IMR-90 (cell line): Measurements from ENCODE around the gene GEMIN8. TPM values are rescaled to one million over a fixed set of nuclear protein-coding genes. Genes with fewer than 3 reads are reported as not detected.

ENCODE experiments used
- ATAC-seq: fragments of 200-7000 bp; cut with Tn5 transposase; 2 replicates; pipeline ENCODE4 v1.9.1; 2020; ENCODE audit warnings: low read depth, mild to moderate bottlenecking, moderate library complexity
- BruUV-seq: library from RNA; stranded (reverse); fragments of 400-500 nt; replicated peaks from 2 replicates; lab custom pipeline; 2021; lab: Mats Ljungman, UMichigan
- CTCF ChIA-PET: fragments of 300-600 bp; formaldehyde crosslinking; extraction: SDS; loops from one replicate; lab custom pipeline; 2021; ENCODE audit warnings: antibody characterized with exemption; lab: Yijun Ruan, JAX
- POLR2A ChIA-PET: fragments of 300-600 bp; sonication (Branson Sonifier 250); formaldehyde crosslinking; loops from one replicate; lab custom pipeline; 2022; ENCODE audit warnings: antibody characterized with exemption; ENCODE audit not compliant: unreplicated experiment; lab: Charles Lee
- DNase-seq: peaks from one replicate; pipeline ENCODE4 v3.0.0; 2013
- H2AFZ ChIP-seq: replicated peaks from 2 replicates; pipeline ENCODE3; 2013; ENCODE audit warnings: low read length, mild to moderate bottlenecking; ENCODE audit not compliant: poor library complexity
- H2AK5ac ChIP-seq: 2 replicates; pipeline ENCODE4 v1.6.1; 2013; ENCODE audit warnings: low read depth, low read length, inconsistent platforms
- H2AK9ac ChIP-seq: replicated peaks from 2 replicates; pipeline ENCODE3; 2013; ENCODE audit warnings: mild to moderate bottlenecking, low read depth, low read length, moderate library complexity; ENCODE audit not compliant: poor library complexity
- H2BK120ac ChIP-seq: 2 replicates; pipeline ENCODE4 v1.6.1; 2013; ENCODE audit warnings: low read depth, low read length, inconsistent platforms
- H2BK15ac ChIP-seq: 3 replicates; pipeline ENCODE4 v1.6.1; 2013; ENCODE audit warnings: low read depth, low read length, inconsistent platforms
- H2BK20ac ChIP-seq: 2 replicates; pipeline ENCODE4 v1.6.1; 2013; ENCODE audit warnings: low read depth, mild to moderate bottlenecking, inconsistent platforms, low read length, moderate library complexity
- H2BK5ac ChIP-seq: 2 replicates; pipeline ENCODE4 v1.6.1; 2013; ENCODE audit warnings: mild to moderate bottlenecking, low read depth, low read length, inconsistent platforms; ENCODE audit not compliant: poor library complexity, severe bottlenecking
- H3K14ac ChIP-seq: replicated peaks from 2 replicates; pipeline ENCODE4 v1.6.1; 2013; ENCODE audit warnings: low read depth, low read length, inconsistent platforms
- H3K18ac ChIP-seq: 2 replicates; pipeline ENCODE4 v1.6.1; 2013; ENCODE audit warnings: low read depth, low read length, control low read depth
- H3K23ac ChIP-seq: 2 replicates; pipeline ENCODE4 v1.6.1; 2013; ENCODE audit warnings: low read depth, low read length, inconsistent platforms
- H3K27ac ChIP-seq: 2 replicates; pipeline ENCODE4 v1.5.1; 2013; ENCODE audit warnings: mild to moderate bottlenecking, control low read depth, low read length; ENCODE audit not compliant: insufficient read depth
- H3K27me3 ChIP-seq: 2 replicates; pipeline ENCODE4 v1.6.1; 2013; ENCODE audit warnings: low read length; ENCODE audit not compliant: control insufficient read depth, insufficient read depth
- H3K36me3 ChIP-seq: 2 replicates; pipeline ENCODE4 v1.6.1; 2013; ENCODE audit warnings: low read length, mixed read lengths; ENCODE audit not compliant: control insufficient read depth, insufficient read depth
- H3K4ac ChIP-seq: 2 replicates; pipeline ENCODE4 v1.6.1; 2013; ENCODE audit warnings: low read depth, low read length, inconsistent platforms
- H3K4me1 ChIP-seq: 2 replicates; pipeline ENCODE4 v1.6.1; 2013; ENCODE audit warnings: low read length, mixed read lengths; ENCODE audit not compliant: control insufficient read depth, insufficient read depth
- H3K4me2 ChIP-seq: 2 replicates; pipeline ENCODE4 v1.6.1; 2013; ENCODE audit warnings: low read depth, mild to moderate bottlenecking, control low read depth, low read length, moderate library complexity
- H3K4me3 ChIP-seq: 2 replicates; pipeline ENCODE4 v1.5.1; 2013; ENCODE audit warnings: low read depth, mild to moderate bottlenecking, control low read depth, low read length, moderate library complexity; ENCODE audit not compliant: insufficient read depth
- H3K56ac ChIP-seq: 2 replicates; pipeline ENCODE4 v1.6.1; 2013; ENCODE audit warnings: low read length, inconsistent platforms; ENCODE audit not compliant: insufficient read depth; ENCODE audit errors: extremely low read depth
- H3K79me1 ChIP-seq, 2 experiments: 2 replicates each; pipeline ENCODE4 v1.6.1; 2013; ENCODE audit warnings: low read length in 2 of 2, inconsistent platforms in 1 of 2, low read depth in 1 of 2
- H3K9ac ChIP-seq: 2 replicates; pipeline ENCODE4 v1.6.1; 2013; ENCODE audit warnings: low read depth, low read length, control low read depth
- H3K9me1 ChIP-seq: 2 replicates; pipeline ENCODE4 v1.6.1; 2013; ENCODE audit warnings: low read length, inconsistent platforms; ENCODE audit not compliant: insufficient read depth
- H3K9me3 ChIP-seq: 2 replicates; pipeline ENCODE4 v1.6.1; 2013; ENCODE audit warnings: low read length; ENCODE audit not compliant: control insufficient read depth, insufficient read depth
- H4K20me1 ChIP-seq: 2 replicates; pipeline ENCODE4 v1.6.1; 2013; ENCODE audit warnings: low read length, inconsistent platforms; ENCODE audit not compliant: insufficient read depth
- H4K5ac ChIP-seq: 2 replicates; pipeline ENCODE4 v1.6.1; 2013; ENCODE audit warnings: mild to moderate bottlenecking, low read depth, low read length, control low read depth
- H4K8ac ChIP-seq, 2 experiments: 2 replicates each; pipeline ENCODE4 v1.6.1; 2013; ENCODE audit warnings: low read depth in 2 of 2, low read length in 2 of 2, control low read depth in 1 of 2, inconsistent platforms in 1 of 2
- H4K91ac ChIP-seq: 2 replicates; pipeline ENCODE4 v1.6.1; 2013; ENCODE audit warnings: low read depth, low read length, inconsistent platforms; ENCODE audit not compliant: insufficient read depth
- BHLHE40 ChIP-seq: fragments of 150-350 bp; IDR thresholded peaks from 2 replicates; pipeline ENCODE4 v1.6.1; 2016; ENCODE audit warnings: mild to moderate bottlenecking, low read depth, low read length
- CHD1 ChIP-seq: IDR thresholded peaks from 2 replicates; pipeline ENCODE4 v1.6.1; 2012; ENCODE audit warnings: low read depth, low read length, improper control_type of control experiment
- RFX5 ChIP-seq: IDR thresholded peaks from 2 replicates; pipeline ENCODE4 v1.8.0; 2012; ENCODE audit warnings: low read depth, mild to moderate bottlenecking, low read length, moderate library complexity
- WGBS, 2 experiments: methylation state at CpG; one replicate each; pipeline versions ENCODE4 v1.1.5 to v1.1.7; 2013; ENCODE audit warnings: missing lambda C conversion rate in 2 of 2; ENCODE audit not compliant: insufficient read length in 1 of 2; ENCODE audit errors: extremely low coverage in 2 of 2; 5-methylcytosine and 5-hydroxymethylcytosine counted together
- dilution Hi-C: fragments of 300-500 bp; cut with HindIII; formaldehyde crosslinking; loops from one replicate; pipeline ENCODE4 v1.14.3; 2018; ENCODE audit warnings: low sequenced_read_pairs; ENCODE audit not compliant: unreplicated experiment
- in situ Hi-C: fragments of 300-500 bp; cut with MboI; formaldehyde crosslinking; loops from 3 replicates; pipeline ENCODE4 v1.14.3; 2019; ENCODE audit warnings: low sequenced_read_pairs, inconsistent platforms, mixed read lengths
- intact Hi-C: fragments of 100-400 bp; cut with micrococcal nuclease; formaldehyde crosslinking; loops from 2 replicates; pipeline ENCODE4 v1.10.0; 2022
- polyA plus RNA-seq, 3 experiments: library from polyadenylated mRNA; depleted of rRNA; stranded (reverse); fragments of >200 nt; gene quantifications; 2 replicates each; pipeline ENCODE4 v1.2.3, GENCODE V29; 2012; ENCODE audit warnings: low replicate concordance in 1 of 3
- total RNA-seq: library from RNA; depleted of rRNA; stranded (reverse); fragments of >200 nt; gene quantifications from 2 replicates; pipeline ENCODE4 v1.2.3, GENCODE V29; 2012

The GEMIN8 gene
- total and polyA plus RNA-seq, 2 of the 4 experiments (the other 2 are of a cell fraction) = 12.0 to 24.1 TPM

DNA sequence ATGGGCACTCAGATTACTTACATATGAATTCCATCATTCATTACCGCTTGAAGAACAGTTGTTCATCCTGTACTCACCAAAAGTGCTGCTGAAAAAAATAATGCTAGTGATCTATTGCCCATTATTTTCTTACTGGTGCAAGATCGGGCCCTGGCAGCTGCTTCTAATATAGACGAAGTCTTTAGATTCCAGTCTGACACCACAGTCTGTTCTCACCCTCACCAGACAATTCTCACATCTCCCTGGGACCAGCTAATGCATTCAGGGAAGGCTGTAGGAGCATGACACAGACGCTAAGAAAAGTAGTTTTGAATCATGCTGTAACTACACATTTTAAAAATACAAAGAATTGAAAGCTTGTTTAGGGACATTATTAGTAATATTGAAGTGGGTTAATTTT, 13.8 kb downstream of the GEMIN8 start:
- Histone ChIP-seq H3K56ac (no peak overlapping the region), H3K9me1 (no peaks in the 10 kb centered on the region), H3K4me3 (no peak overlapping the region), H4K8ac (no peak overlapping the region), H3K23ac (no peak overlapping the region), H4K5ac (no peak overlapping the region), H3K9me3 (no peaks in the 10 kb centered on the region), H2BK20ac (no peak overlapping the region), H3K4me2 (no peak overlapping the region), H3K27ac (no peak overlapping the region), H3K4ac (no peak overlapping the region), H2AK9ac (no peak overlapping the region), H3K18ac (no peak overlapping the region), H3K27me3 (no peaks in the 10 kb centered on the region), H2AFZ (no peak overlapping the region), H2BK120ac (no peak overlapping the region), H3K14ac (no peak overlapping the region), H2BK15ac (no peak overlapping the region), H3K9ac (no peak overlapping the region), H3K36me3 (peaks cover 6% of the 10 kb centered on the region; the same call in 1 of the 2 replicates), H2BK5ac (no peak overlapping the region), H4K91ac (no peak overlapping the region), H3K4me1 (no peaks in the 10 kb centered on the region), H3K79me1 (no peaks in the 10 kb centered on the region), H4K20me1 (no peaks in the 10 kb centered on the region), H2AK5ac (no peak overlapping the region)
- dilution Hi-C loops = no loop called here
- intact Hi-C loops = no loop called here
- DNase-seq (no peak), ATAC-seq (no peak)
- TF ChIP-seq RFX5 (no peak), CHD1 (no peak), BHLHE40 (no peak)
- ChIA-PET CTCF (interaction anchor here (0.6 kb wide), 1 partner anchor 30 kb away, joined by 3 read pairs; no protein-coding TSS in a partner anchor), POLR2A (no interaction called here)
- WGBS, 2 experiments = no CpG with 5 or more reads among the region's 4 CpGs
- no TSS peak for BruUV-seq
- in situ Hi-C loops = no loop called here
